Measurements from ENCODE around the gene DDX10.
A peak's percentile ranks its signal among the peaks of the same experiment; 100 is the strongest.

The DDX10 gene

GRCh38 chr11:108909041-108909440 lies 244.2 kb downstream of the DDX10 start:
- H3K9ac ChIP-seq (ENCODE audit: low read depth, low read length): no peak overlapping the region
- H3K4me1 ChIP-seq (ENCODE audit: insufficient read depth, low read length): peaks cover 25% of the 10 kb centered on the region
- no peaks in the 10 kb centered on the region for H3K36me3 ChIP-seq (ENCODE audit: insufficient read depth, low read length)
- no peak overlapping the region for H3K4me3 ChIP-seq (ENCODE audit: low read length)
- 43% methylated on average over 1 of the region's 5 CpGs for WGBS
- H3K27me3 ChIP-seq (ENCODE audit: insufficient read depth, low read length): no peaks in the 10 kb centered on the region
- H3K27ac ChIP-seq (ENCODE audit: low read depth, low read length): no peak overlapping the region
- no peaks in the 10 kb centered on the region for H3K9me3 ChIP-seq (ENCODE audit: insufficient read depth, low read depth, low read length)

DNA sequence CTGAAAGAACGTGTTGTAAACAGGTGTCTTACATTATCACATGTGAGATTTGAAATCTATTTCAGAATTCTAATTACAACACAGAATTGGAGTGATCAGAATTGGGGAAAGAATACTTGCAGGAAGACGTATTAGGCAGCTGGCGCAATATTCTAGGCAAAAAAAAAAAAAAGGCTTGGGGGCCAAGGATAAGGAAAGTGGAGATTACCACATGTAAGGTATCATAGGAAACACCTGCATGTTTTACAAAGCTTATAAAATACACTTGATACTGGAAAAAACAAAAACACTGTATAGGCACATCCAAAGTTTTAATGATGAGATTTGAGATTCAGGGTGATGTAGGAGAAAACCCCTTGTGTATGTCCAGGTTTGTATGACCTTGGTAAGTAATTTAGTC lies 245.1 kb downstream of the DDX10 start:
- H3K36me3 ChIP-seq (ENCODE audit: insufficient read depth, low read length): no peaks in the 10 kb centered on the region
- no peak overlapping the region for H3K9ac ChIP-seq (ENCODE audit: low read depth, low read length)
- WGBS: 100% methylated on average over 3 of the region's 3 CpGs

GRCh38 chr11:108912581-108912980 lies 247.7 kb downstream of the DDX10 start:
- 100% methylated on average over 1 of the region's 1 CpG for WGBS
- Histone ChIP-seq H3K4me1 (ENCODE audit: insufficient read depth, low read length) (peaks cover 15% of the 10 kb centered on the region), H3K27me3 (ENCODE audit: insufficient read depth, low read length) (no peaks in the 10 kb centered on the region), H3K9ac (ENCODE audit: low read depth, low read length) (no peak overlapping the region), H3K9me3 (ENCODE audit: insufficient read depth, low read depth, low read length) (no peaks in the 10 kb centered on the region), H3K27ac (ENCODE audit: low read depth, low read length) (peak overlapping the region; percentile 68; the same call in 1 of the 2 replicates), H3K4me3 (ENCODE audit: low read length) (no peak overlapping the region), H3K36me3 (ENCODE audit: insufficient read depth, low read length) (no peaks in the 10 kb centered on the region)

More for the DNA sequence above, 245.1 kb downstream of the DDX10 start:
- Histone ChIP-seq H3K9me3 (ENCODE audit: insufficient read depth, low read depth, low read length) (no peaks in the 10 kb centered on the region), H3K27me3 (ENCODE audit: insufficient read depth, low read length) (no peaks in the 10 kb centered on the region), H3K27ac (ENCODE audit: low read depth, low read length) (no peak overlapping the region), H3K4me3 (ENCODE audit: low read length) (no peak overlapping the region), H3K4me1 (ENCODE audit: insufficient read depth, low read length) (peaks cover 25% of the 10 kb centered on the region)

- no peak overlapping the region for H3K4me3 ChIP-seq (ENCODE audit: low read length)
- no peaks in the 10 kb centered on the region; the same call in 1 of the 2 replicates for H3K36me3 ChIP-seq (ENCODE audit: insufficient read depth, low read length)
- peaks cover 15% of the 10 kb centered on the region for H3K4me1 ChIP-seq (ENCODE audit: insufficient read depth, low read length)
- no peak overlapping the region for H3K9ac ChIP-seq (ENCODE audit: low read depth, low read length)
- H3K27ac ChIP-seq (ENCODE audit: low read depth, low read length): peak overlapping the region; percentile 68
- no peaks in the 10 kb centered on the region for H3K27me3 ChIP-seq (ENCODE audit: insufficient read depth, low read length)
- H3K9me3 ChIP-seq (ENCODE audit: insufficient read depth, low read depth, low read length): no peaks in the 10 kb centered on the region
- 85% methylated on average over 4 of the region's 4 CpGs for WGBS
These were observed 248.3 kb downstream of the DDX10 start for GRCh38 chr11:108913204-108913603.

GRCh38 chr11:108914211-108914610 lies 249.3 kb downstream of the DDX10 start:
- WGBS: 95% methylated on average over 2 of the region's 2 CpGs
- H3K9ac ChIP-seq (ENCODE audit: low read depth, low read length): no peak overlapping the region
- H3K4me1 ChIP-seq (ENCODE audit: insufficient read depth, low read length): peaks cover 11% of the 10 kb centered on the region; the same call in 1 of the 2 replicates
- H3K27me3 ChIP-seq (ENCODE audit: insufficient read depth, low read length): no peaks in the 10 kb centered on the region
- H3K27ac ChIP-seq (ENCODE audit: low read depth, low read length): no peak overlapping the region
- no peak overlapping the region for H3K4me3 ChIP-seq (ENCODE audit: low read length)
- H3K9me3 ChIP-seq (ENCODE audit: insufficient read depth, low read depth, low read length): no peaks in the 10 kb centered on the region
- H3K36me3 ChIP-seq (ENCODE audit: insufficient read depth, low read length): no peaks in the 10 kb centered on the region; the same call in 1 of the 2 replicates

GRCh38 chr11:108914981-108915380 lies 250.1 kb downstream of the DDX10 start:
- H3K4me3 ChIP-seq (ENCODE audit: low read length): no peak overlapping the region
- no peak overlapping the region for H3K27ac ChIP-seq (ENCODE audit: low read depth, low read length)

GRCh38 chr11:108915666-108916065 lies 250.8 kb downstream of the DDX10 start:
- H3K4me1 ChIP-seq (ENCODE audit: insufficient read depth, low read length): peaks cover 11% of the 10 kb centered on the region; the same call in 1 of the 2 replicates

More at GRCh38 chr11:108914981-108915380, 250.1 kb downstream of the DDX10 start:
- Histone ChIP-seq H3K4me1 (ENCODE audit: insufficient read depth, low read length) (peaks cover 11% of the 10 kb centered on the region; the same call in 1 of the 2 replicates), H3K9ac (ENCODE audit: low read depth, low read length) (no peak overlapping the region), H3K36me3 (ENCODE audit: insufficient read depth, low read length) (no peaks in the 10 kb centered on the region; the same call in 1 of the 2 replicates), H3K9me3 (ENCODE audit: insufficient read depth, low read depth, low read length) (no peaks in the 10 kb centered on the region), H3K27me3 (ENCODE audit: insufficient read depth, low read length) (no peaks in the 10 kb centered on the region)

DNA sequence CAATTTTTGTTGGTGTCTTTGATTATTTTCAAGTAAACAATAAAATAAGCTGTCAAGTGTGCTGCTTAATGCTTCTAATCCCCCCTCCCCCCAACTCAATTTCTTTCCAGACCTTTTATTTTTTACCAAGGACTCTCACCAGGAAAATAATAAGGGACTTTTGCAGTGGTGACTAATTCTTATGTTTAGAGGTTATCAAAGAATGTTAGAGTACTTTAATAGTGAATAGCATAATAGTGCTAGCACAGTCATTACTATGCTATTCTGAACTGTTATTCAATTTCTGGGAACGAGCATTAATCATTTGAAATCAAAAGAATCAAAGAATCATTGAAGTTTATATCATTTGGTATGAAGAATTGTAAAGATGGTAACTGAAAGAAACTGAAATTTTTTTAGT lies 251.4 kb downstream of the DDX10 start:
- WGBS: 80% methylated on average over 1 of the region's 1 CpG
- Histone ChIP-seq H3K27me3 (ENCODE audit: insufficient read depth, low read length) (no peaks in the 10 kb centered on the region), H3K4me1 (ENCODE audit: insufficient read depth, low read length) (peaks cover 11% of the 10 kb centered on the region; the same call in 1 of the 2 replicates), H3K9me3 (ENCODE audit: insufficient read depth, low read depth, low read length) (no peaks in the 10 kb centered on the region), H3K27ac (ENCODE audit: low read depth, low read length) (no peak overlapping the region), H3K36me3 (ENCODE audit: insufficient read depth, low read length) (no peaks in the 10 kb centered on the region; the same call in 1 of the 2 replicates), H3K4me3 (ENCODE audit: low read length) (no peak overlapping the region), H3K9ac (ENCODE audit: low read depth, low read length) (no peak overlapping the region)

More at GRCh38 chr11:108915666-108916065, 250.8 kb downstream of the DDX10 start:
- Histone ChIP-seq H3K9ac (ENCODE audit: low read depth, low read length) (no peak overlapping the region), H3K9me3 (ENCODE audit: insufficient read depth, low read depth, low read length) (no peaks in the 10 kb centered on the region), H3K27me3 (ENCODE audit: insufficient read depth, low read length) (no peaks in the 10 kb centered on the region), H3K27ac (ENCODE audit: low read depth, low read length) (no peak overlapping the region), H3K4me3 (ENCODE audit: low read length) (no peak overlapping the region), H3K36me3 (ENCODE audit: insufficient read depth, low read length) (no peaks in the 10 kb centered on the region; the same call in 1 of the 2 replicates)
- 97% methylated on average over 2 of the region's 2 CpGs for WGBS

DNA sequence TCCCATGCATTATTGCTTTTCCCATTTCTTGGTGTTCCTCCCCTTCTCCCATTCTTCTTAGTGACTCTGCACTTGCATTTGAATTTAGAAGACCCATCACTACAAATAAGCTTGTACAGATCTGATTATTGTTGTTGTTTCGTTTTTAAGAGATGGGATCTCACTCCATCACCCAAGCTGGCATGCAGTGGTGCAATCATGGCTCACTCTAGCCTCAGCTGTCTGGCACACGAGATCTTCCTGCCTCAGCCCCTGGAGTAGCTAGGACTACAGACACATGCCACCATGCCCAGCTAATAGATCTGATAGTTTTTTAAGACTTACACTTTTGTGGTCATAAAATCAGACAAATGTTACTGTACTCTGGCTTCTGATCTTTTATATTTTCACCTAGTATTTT lies 252.1 kb downstream of the DDX10 start:
- Histone ChIP-seq H3K4me3 (ENCODE audit: low read length) (no peak overlapping the region), H3K9ac (ENCODE audit: low read depth, low read length) (no peak overlapping the region), H3K27me3 (ENCODE audit: insufficient read depth, low read length) (no peaks in the 10 kb centered on the region), H3K9me3 (ENCODE audit: insufficient read depth, low read depth, low read length) (no peaks in the 10 kb centered on the region), H3K4me1 (ENCODE audit: insufficient read depth, low read length) (peaks cover 11% of the 10 kb centered on the region; the same call in 1 of the 2 replicates), H3K27ac (ENCODE audit: low read depth, low read length) (no peak overlapping the region), H3K36me3 (ENCODE audit: insufficient read depth, low read length) (no peaks in the 10 kb centered on the region; the same call in 1 of the 2 replicates)
- WGBS: 92% methylated on average over 2 of the region's 2 CpGs

DNA sequence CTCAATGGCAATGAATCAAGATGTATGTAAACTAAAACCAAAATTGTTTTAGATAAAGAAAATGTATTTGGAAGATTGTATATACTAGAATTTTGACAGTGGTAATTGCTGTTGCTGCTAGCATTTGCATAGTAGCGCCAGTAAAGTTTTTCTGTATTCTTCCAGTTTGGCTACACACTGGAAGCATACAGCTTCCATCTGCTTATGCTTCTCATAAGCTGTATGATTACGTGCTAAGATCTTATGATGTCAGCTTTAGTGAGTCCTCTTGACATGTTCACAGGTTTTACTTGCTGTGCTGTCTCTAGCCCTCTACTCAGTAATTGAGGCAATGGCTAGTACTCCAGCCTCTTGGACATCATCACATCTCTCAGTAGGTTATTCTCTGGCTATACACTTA lies 256.3 kb downstream of the DDX10 start:
- Histone ChIP-seq H3K4me1 (ENCODE audit: insufficient read depth, low read length) (no peaks in the 10 kb centered on the region; the same call in 1 of the 2 replicates), H3K9ac (ENCODE audit: low read depth, low read length) (no peak overlapping the region), H3K27ac (ENCODE audit: low read depth, low read length) (no peak overlapping the region), H3K4me3 (ENCODE audit: low read length) (no peak overlapping the region), H3K36me3 (ENCODE audit: insufficient read depth, low read length) (no peaks in the 10 kb centered on the region; the same call in 1 of the 2 replicates), H3K9me3 (ENCODE audit: insufficient read depth, low read depth, low read length) (no peaks in the 10 kb centered on the region), H3K27me3 (ENCODE audit: insufficient read depth, low read length) (no peaks in the 10 kb centered on the region)
- WGBS: 99% methylated on average over 2 of the region's 2 CpGs

DNA sequence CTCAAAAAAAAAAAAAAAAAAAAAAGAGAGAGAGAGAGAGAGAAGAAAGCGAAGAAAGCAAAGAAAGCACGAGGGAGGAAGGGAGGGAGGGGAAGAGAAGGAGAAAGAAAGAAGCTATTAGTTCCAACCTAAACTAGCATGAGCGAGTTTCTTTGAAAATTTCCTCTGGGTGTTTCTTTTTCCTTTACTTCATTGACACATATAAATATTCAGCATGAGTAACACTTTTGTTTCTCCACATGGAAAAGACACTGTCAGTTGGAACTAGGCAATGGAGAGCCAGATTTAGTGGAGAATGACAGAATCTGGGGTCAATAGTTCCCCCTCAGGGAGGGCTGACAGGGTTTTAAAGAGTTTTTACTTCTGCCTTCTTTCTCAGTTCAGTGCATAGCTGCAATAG lies 257.4 kb downstream of the DDX10 start:
- H3K4me3 ChIP-seq (ENCODE audit: low read length): no peak overlapping the region
- no peak overlapping the region for H3K27ac ChIP-seq (ENCODE audit: low read depth, low read length)
- no peaks in the 10 kb centered on the region for H3K9me3 ChIP-seq (ENCODE audit: insufficient read depth, low read depth, low read length)
- H3K27me3 ChIP-seq (ENCODE audit: insufficient read depth, low read length): no peaks in the 10 kb centered on the region
- peaks cover 10% of the 10 kb centered on the region for H3K4me1 ChIP-seq (ENCODE audit: insufficient read depth, low read length)
- no peak overlapping the region for H3K9ac ChIP-seq (ENCODE audit: low read depth, low read length)
- no peaks in the 10 kb centered on the region; the same call in 1 of the 2 replicates for H3K36me3 ChIP-seq (ENCODE audit: insufficient read depth, low read length)
- 94% methylated on average over 3 of the region's 3 CpGs for WGBS

- 94% methylated on average over 1 of the region's 1 CpG for WGBS
- H3K27ac ChIP-seq (ENCODE audit: low read depth, low read length): no peak overlapping the region
- H3K9me3 ChIP-seq (ENCODE audit: insufficient read depth, low read depth, low read length): no peaks in the 10 kb centered on the region
- no peaks in the 10 kb centered on the region for H3K27me3 ChIP-seq (ENCODE audit: insufficient read depth, low read length)
- H3K36me3 ChIP-seq (ENCODE audit: insufficient read depth, low read length): no peaks in the 10 kb centered on the region
- H3K4me1 ChIP-seq (ENCODE audit: insufficient read depth, low read length): peaks cover 10% of the 10 kb centered on the region
- no peak overlapping the region for H3K9ac ChIP-seq (ENCODE audit: low read depth, low read length)
- H3K4me3 ChIP-seq (ENCODE audit: low read length): no peak overlapping the region
These were observed 258.5 kb downstream of the DDX10 start for GRCh38 chr11:108923413-108923812.

All from HUES64 (cell line).